GM23338 (cell line): ENCODE measurements around the gene CENPN. TPM values are rescaled to one million over a fixed set of nuclear protein-coding genes. Genes with fewer than 3 reads are reported as not detected.

Experiments
- ATAC-seq: fragments of 200-7000 bp; cut with Tn5 transposase; 3 replicates; pipeline ENCODE4 v1.9.1; 2020
- DNase-seq: peaks from one replicate; pipeline ENCODE4 v3.0.0-alpha.2; 2015; ENCODE audit warnings: low spot score
- H2AFZ ChIP-seq: fragments of 200-600 bp; sonication (generic); 2 replicates; pipeline ENCODE4 v1.8.0; 2016; ENCODE audit warnings: antibody characterized with exemption, mild to moderate bottlenecking, moderate library complexity
- H3F3A ChIP-seq: fragments of 200-600 bp; sonication (generic); replicated peaks from 2 replicates; pipeline ENCODE4 v1.8.0; 2017; ENCODE audit warnings: antibody characterized with exemption, mixed run types, low read depth
- H3K27ac ChIP-seq: fragments of 200-600 bp; sonication (generic); 2 replicates; pipeline ENCODE4 v1.6.1; 2016; ENCODE audit warnings: low read depth
- H3K27me3 ChIP-seq: fragments of 200-600 bp; sonication (generic); 2 replicates; pipeline ENCODE4 v1.8.0; 2016; ENCODE audit warnings: mild to moderate bottlenecking, mixed run types, moderate library complexity; ENCODE audit not compliant: insufficient read depth
- H3K36me3 ChIP-seq: fragments of 200-600 bp; sonication (generic); 2 replicates; pipeline ENCODE4 v1.8.0; 2016; ENCODE audit warnings: mild to moderate bottlenecking; ENCODE audit not compliant: insufficient read depth
- H3K4me1 ChIP-seq: fragments of 200-600 bp; sonication (generic); 2 replicates; pipeline ENCODE4 v1.8.0; 2016; ENCODE audit warnings: mild to moderate bottlenecking, moderate library complexity; ENCODE audit not compliant: insufficient read depth
- H3K4me2 ChIP-seq: fragments of 200-600 bp; sonication (generic); 2 replicates; pipeline ENCODE4 v1.7.1; 2017; ENCODE audit warnings: mixed run types
- H3K4me3 ChIP-seq: fragments of 200-600 bp; sonication (generic); 2 replicates; pipeline ENCODE4 v1.6.1; 2016; ENCODE audit warnings: mixed run types
- H3K79me2 ChIP-seq: fragments of 200-600 bp; sonication (generic); replicated peaks from 2 replicates; pipeline ENCODE4 v1.8.0; 2017; ENCODE audit warnings: mild to moderate bottlenecking; ENCODE audit not compliant: insufficient read depth
- H3K9me2 ChIP-seq: fragments of 200-600 bp; sonication (generic); 2 replicates; pipeline ENCODE4 v1.8.0; 2017; ENCODE audit not compliant: insufficient read depth
- H4K20me1 ChIP-seq: fragments of 200-600 bp; sonication (generic); replicated peaks from 2 replicates; pipeline ENCODE4 v1.8.0; 2017; ENCODE audit warnings: mild to moderate bottlenecking; ENCODE audit not compliant: insufficient read depth
- H3K27ac Mint-ChIP-seq: 2 replicates; pipeline ENCODE4 v1.8.0; 2020; ENCODE audit warnings: inconsistent platforms, mild to moderate bottlenecking, moderate library complexity, mixed read lengths
- H3K27me3 Mint-ChIP-seq: 3 replicates; pipeline ENCODE4 v1.8.0; 2022; ENCODE audit warnings: low read depth, mild to moderate bottlenecking, moderate library complexity, mixed read lengths, inconsistent platforms; ENCODE audit not compliant: insufficient read depth, poor library complexity
- H3K36me3 Mint-ChIP-seq: 3 replicates; pipeline ENCODE4 v1.8.0; 2021; ENCODE audit warnings: low read depth, mild to moderate bottlenecking, inconsistent platforms, moderate library complexity, mixed read lengths
- H3K4me1 Mint-ChIP-seq: 3 replicates; pipeline ENCODE4 v1.8.0; 2020; ENCODE audit warnings: mild to moderate bottlenecking, inconsistent platforms, mixed read lengths
- H3K4me3 Mint-ChIP-seq: 3 replicates; pipeline ENCODE4 v1.8.0; 2021; ENCODE audit warnings: moderate library complexity, mild to moderate bottlenecking, inconsistent platforms, mixed read lengths
- H3K9me3 Mint-ChIP-seq: 3 replicates; pipeline ENCODE4 v1.8.0; 2020; ENCODE audit warnings: moderate library complexity, mild to moderate bottlenecking, inconsistent platforms, mixed read lengths
- EZH2 ChIP-seq: fragments of 200-600 bp; sonication (generic); IDR thresholded peaks from one replicate; pipeline ENCODE4 v1.8.0; 2017; ENCODE audit warnings: antibody characterized with exemption, mild to moderate bottlenecking, low read depth; ENCODE audit not compliant: unreplicated experiment
- JUNB ChIP-seq: IDR thresholded peaks from one replicate; pipeline ENCODE4 v1.6.1; 2016; ENCODE audit warnings: antibody characterized with exemption; ENCODE audit not compliant: unreplicated experiment
- REST ChIP-seq: IDR thresholded peaks from one replicate; pipeline ENCODE4 v1.6.1; 2018; ENCODE audit warnings: antibody characterized with exemption; ENCODE audit not compliant: unreplicated experiment
- polyA plus RNA-seq: library from polyadenylated mRNA; unstranded; fragments of >200 nt; fragmentation: Nextera tagmentation; extraction: Ambion mirVana; gene quantifications from 2 replicates; pipeline ENCODE4 v1.2.1, GENCODE V29; 2016
- total RNA-seq: library from RNA; depleted of rRNA; stranded (reverse); fragments of >200 nt; shearing (Covaris generic); gene quantifications from 2 replicates; pipeline ENCODE4 v1.2.3, GENCODE V29; 2014
- TF ChIP-seq, protein P1 (sequence below): IDR thresholded peaks from 2 replicates; pipeline ENCODE4 v1.6.1; 2016; ENCODE audit warnings: antibody characterized with exemption

The CENPN gene
- total and polyA plus RNA-seq, 2 experiments from 2014 or later: 43.6 to 80.8 TPM

- Mint-ChIP-seq H3K4me3 (no peak overlapping the region), H3K36me3 (peaks cover 4% of the 10 kb centered on the region; the same call in 1 of the 3 replicates), H3K9me3 (no peaks in the 10 kb centered on the region), H3K4me1 (peaks cover 26% of the 10 kb centered on the region), H3K27ac (no peak overlapping the region), H3K27me3 (peaks cover 16% of the 10 kb centered on the region)
- H4K20me1 ChIP-seq: peaks cover 25% of the 10 kb centered on the region
- no peaks in the 10 kb centered on the region for H3F3A ChIP-seq
- no peak overlapping the region for H3K27ac ChIP-seq
- DNase-seq: no peak
- no peak overlapping the region for H2AFZ ChIP-seq
- no peaks in the 10 kb centered on the region for H3K9me2 ChIP-seq
- H3K4me2 ChIP-seq: no peak overlapping the region
- H3K4me1 ChIP-seq: peaks cover 15% of the 10 kb centered on the region; the same call in 1 of the 2 replicates
- peaks cover 5% of the 10 kb centered on the region; the same call in 1 of the 2 replicates for H3K27me3 ChIP-seq
- TF ChIP-seq EZH2: no peak
- no peak for TF ChIP-seq JUNB
- H3K36me3 ChIP-seq: no peaks in the 10 kb centered on the region
- peaks cover 55% of the 10 kb centered on the region for H3K79me2 ChIP-seq
- H3K4me3 ChIP-seq: no peak overlapping the region
- ATAC-seq: no peak
Measured at GRCh38 chr16:80990577-80990976, 16.4 kb upstream of the CENPN start.

DNA sequence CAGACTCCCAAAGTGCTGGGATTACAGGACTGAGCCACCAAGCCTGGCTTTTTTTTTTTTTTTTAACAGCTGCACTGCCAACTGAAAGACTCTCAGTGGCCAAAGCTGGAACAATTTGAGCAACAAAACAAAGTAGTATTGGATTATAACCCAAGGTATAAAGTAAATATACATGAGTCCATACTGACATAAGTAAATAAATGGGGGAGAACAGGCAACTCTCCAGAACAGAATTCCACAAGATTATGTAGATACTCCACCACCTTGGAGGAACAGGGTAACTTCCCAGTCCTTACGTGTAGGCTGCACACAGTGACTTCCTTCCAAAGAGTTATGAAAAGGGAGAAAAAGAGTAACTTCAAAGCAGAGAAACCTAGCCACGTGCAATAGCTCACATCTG, 16.0 kb upstream of the CENPN start:
- H3K4me2 ChIP-seq: no peak overlapping the region
- Mint-ChIP-seq H3K36me3 (peaks cover 4% of the 10 kb centered on the region; the same call in 1 of the 3 replicates), H3K27me3 (peaks cover 16% of the 10 kb centered on the region), H3K9me3 (no peaks in the 10 kb centered on the region), H3K4me1 (peaks cover 23% of the 10 kb centered on the region), H3K4me3 (no peak overlapping the region), H3K27ac (no peak overlapping the region)
- ATAC-seq: no peak
- TF ChIP-seq REST: no peak
- TF ChIP-seq, protein P1, sequence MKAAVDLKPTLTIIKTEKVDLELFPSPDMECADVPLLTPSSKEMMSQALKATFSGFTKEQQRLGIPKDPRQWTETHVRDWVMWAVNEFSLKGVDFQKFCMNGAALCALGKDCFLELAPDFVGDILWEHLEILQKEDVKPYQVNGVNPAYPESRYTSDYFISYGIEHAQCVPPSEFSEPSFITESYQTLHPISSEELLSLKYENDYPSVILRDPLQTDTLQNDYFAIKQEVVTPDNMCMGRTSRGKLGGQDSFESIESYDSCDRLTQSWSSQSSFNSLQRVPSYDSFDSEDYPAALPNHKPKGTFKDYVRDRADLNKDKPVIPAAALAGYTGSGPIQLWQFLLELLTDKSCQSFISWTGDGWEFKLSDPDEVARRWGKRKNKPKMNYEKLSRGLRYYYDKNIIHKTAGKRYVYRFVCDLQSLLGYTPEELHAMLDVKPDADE: no peak
- peaks cover 5% of the 10 kb centered on the region; the same call in 1 of the 2 replicates for H3K27me3 ChIP-seq
- no peaks in the 10 kb centered on the region for H3K9me2 ChIP-seq
- H3K4me1 ChIP-seq: peaks cover 15% of the 10 kb centered on the region; the same call in 1 of the 2 replicates
- DNase-seq: no peak
- H3K27ac ChIP-seq: no peak overlapping the region
- H3K79me2 ChIP-seq: peaks cover 56% of the 10 kb centered on the region
- no peak overlapping the region for H2AFZ ChIP-seq
- no peak overlapping the region for H3K4me3 ChIP-seq
- peaks cover 21% of the 10 kb centered on the region for H4K20me1 ChIP-seq
- H3F3A ChIP-seq: no peaks in the 10 kb centered on the region
- H3K36me3 ChIP-seq: no peaks in the 10 kb centered on the region
